K562 (cell line): Measurements from ENCODE around the gene KIZ. TPM values are rescaled to one million over a fixed set of nuclear protein-coding genes. Genes with fewer than 3 reads are reported as not detected.

Experiments used
- ATAC-seq: fragments of 200-7000 bp; cut with Tn5 transposase; 3 replicates; pipeline ENCODE4 v1.9.1; 2020; ENCODE audit warnings: moderate library complexity
- BruUV-seq: library from RNA; stranded (reverse); fragments of 400-500 nt; replicated peaks from 2 replicates; lab custom pipeline; 2021; lab: Mats Ljungman, UMichigan
- CTCF ChIA-PET: fragments of 300-600 bp; formaldehyde crosslinking; extraction: SDS; loops from one replicate; lab custom pipeline; 2021; ENCODE audit warnings: low intra/inter-chr PET ratio; lab: Yijun Ruan, JAX
- POLR2A ChIA-PET: fragments of 300-600, 350-650 bp; sonication (Branson Sonifier 250); formaldehyde crosslinking; extraction: SDS; loops from one replicate; lab custom pipeline; 2021; ENCODE audit warnings: antibody characterized with exemption, inconsistent platforms; lab: Yijun Ruan, JAX
- DNase-seq, 4 experiments: peaks; one replicate each; pipeline versions ENCODE4 v3.0.0 to v3.0.0-alpha.2; 2011 to 2018; ENCODE audit warnings: low spot score in 3 of 4, mixed read lengths in 3 of 4; ENCODE audit errors: extremely low read depth in 1 of 4
- FAIRE-seq: peaks from 2 replicates; lab custom pipeline; 2011; peaks lifted over from hg19 to GRCh38; lab: Jason Lieb, UNC
- H2AFZ ChIP-seq: 2 replicates; pipeline ENCODE4 v1.6.0; 2011; ENCODE audit warnings: low read depth, low read length, control low read depth, inconsistent platforms
- H3K27ac ChIP-seq: fragments of 200-600 bp; 3 replicates; pipeline ENCODE4 v1.8.0; 2011; ENCODE audit warnings: low read depth, mild to moderate bottlenecking, control low read depth, inconsistent platforms, low read length, moderate library complexity, mixed read lengths; ENCODE audit errors: extremely low read depth
- H3K27me3 ChIP-seq, 2 experiments: fragments of 300-600 bp in 1 of 2; 2 replicates in 1 of 2; 3 replicates in 1 of 2; pipeline versions ENCODE4 v1.6.0 to v1.8.0; 2011; ENCODE audit warnings: inconsistent platforms in 2 of 2, low read length in 2 of 2, mild to moderate bottlenecking in 1 of 2, mixed read lengths in 1 of 2, moderate library complexity in 1 of 2; ENCODE audit not compliant: control insufficient read depth in 2 of 2, insufficient read depth in 2 of 2
- H3K36me3 ChIP-seq: fragments of 300-600 bp; 3 replicates; pipeline ENCODE4 v1.8.0; 2011; ENCODE audit warnings: mild to moderate bottlenecking, low read length, inconsistent platforms; ENCODE audit not compliant: control insufficient read depth, insufficient read depth
- H3K4me1 ChIP-seq, 2 experiments: fragments of 200-600 bp in 1 of 2; replicated peaks in 1 of 2; 2 replicates in 1 of 2; 3 replicates in 1 of 2; pipeline versions ENCODE4 v1.5.1 to v1.8.0; 2011; ENCODE audit warnings: inconsistent platforms in 2 of 2, low read length in 2 of 2, mild to moderate bottlenecking in 1 of 2, mixed read lengths in 1 of 2, moderate library complexity in 1 of 2; ENCODE audit not compliant: control insufficient read depth in 2 of 2, insufficient read depth in 2 of 2
- H3K4me2 ChIP-seq: 2 replicates; pipeline ENCODE4 v1.6.1; 2011; ENCODE audit warnings: low read length, control low read depth, inconsistent platforms, mixed read lengths; ENCODE audit not compliant: insufficient read depth
- H3K4me3 ChIP-seq: fragments of 200-600 bp; sonication (generic), shearing (Covaris generic); 2 replicates; pipeline ENCODE4 v1.5.1; 2016; ENCODE audit warnings: control low read depth, inconsistent platforms
- H3K79me2 ChIP-seq: fragments of 200-600 bp; 3 replicates; pipeline ENCODE4 v1.8.0; 2011; ENCODE audit warnings: low read length, inconsistent platforms; ENCODE audit not compliant: control insufficient read depth, insufficient read depth
- H3K9ac ChIP-seq, 2 experiments: 2 replicates each; pipeline versions ENCODE4 v1.6.0 to v1.6.1; 2011; ENCODE audit warnings: low read depth in 2 of 2, low read length in 2 of 2, control low read depth in 1 of 2, inconsistent platforms in 1 of 2, mild to moderate bottlenecking in 1 of 2, mixed read lengths in 1 of 2; ENCODE audit not compliant: insufficient read depth in 1 of 2
- H3K9me1 ChIP-seq: one replicate; pipeline ENCODE4 v1.6.0; 2011; ENCODE audit warnings: inconsistent platforms, mild to moderate bottlenecking, low read length, moderate library complexity; ENCODE audit not compliant: control insufficient read depth, insufficient read depth
- H3K9me3 ChIP-seq: replicated peaks from 2 replicates; pipeline ENCODE4 v1.5.1; 2011; ENCODE audit warnings: low read depth, low read length, inconsistent platforms; ENCODE audit not compliant: control insufficient read depth, insufficient read depth
- H4K20me1 ChIP-seq: replicated peaks from 2 replicates; pipeline ENCODE4 v1.6.1; 2011; ENCODE audit warnings: low read length, inconsistent platforms, mixed read lengths; ENCODE audit not compliant: control insufficient read depth, insufficient read depth
- E2F3 ChIP-seq: fragments of 250-450 bp; sonication (Bioruptor Pico); IDR thresholded peaks from 2 replicates; pipeline ENCODE4 v1.4.0; 2020; ENCODE audit warnings: mild to moderate bottlenecking
- HEY1 ChIP-seq: fragments of 250-450 bp; sonication (Bioruptor Pico); IDR thresholded peaks from 2 replicates; pipeline ENCODE4 v1.5.0; 2020; ENCODE audit warnings: mild to moderate bottlenecking, moderate library complexity, borderline replicate concordance
- KDM2B ChIP-seq: fragments of 250-450 bp; sonication (Bioruptor Pico); IDR thresholded peaks from 2 replicates; pipeline ENCODE4 v1.8.0; 2021; ENCODE audit warnings: mild to moderate bottlenecking, moderate library complexity
- MLX ChIP-seq, 2 experiments: fragments of 450-650 bp in 1 of 2; sonication (generic) in 1 of 2; formaldehyde crosslinking; conservative IDR thresholded peaks; 2 replicates each; pipeline versions ENCODE4 v1.4.0 to v1.8.1; 2020 to 2022; ENCODE audit warnings: mild to moderate bottlenecking in 1 of 2, missing genetic modification reagents in 1 of 2
- MYNN ChIP-seq, 2 experiments: sonication (generic); formaldehyde crosslinking in 1 of 2; IDR thresholded peaks; 2 replicates each; pipeline versions ENCODE4 v1.5.0 to v1.6.1; 2016 to 2020; ENCODE audit warnings: antibody characterized with exemption in 1 of 2, missing genetic modification reagents in 1 of 2
- NFIC ChIP-seq: fragments of 450-650 bp; IDR thresholded peaks from 2 replicates; pipeline ENCODE4 v1.6.1; 2017; ENCODE audit warnings: mild to moderate bottlenecking, inconsistent platforms
- PHB2 ChIP-seq: fragments of 450-650 bp; IDR thresholded peaks from 2 replicates; pipeline ENCODE4 v1.6.1; 2017; ENCODE audit warnings: low read depth
- PKNOX1 ChIP-seq: fragments of 450-650 bp; IDR thresholded peaks from 2 replicates; pipeline ENCODE4 v1.6.1; 2016
- POLR2A ChIP-seq: fragments of 450-650 bp; conservative IDR thresholded peaks from 2 replicates; pipeline ENCODE4 v1.6.1; 2016
- PRMT5 ChIP-seq: sonication (generic); formaldehyde crosslinking; IDR thresholded peaks from 2 replicates; pipeline ENCODE4 v1.5.0; 2020; ENCODE audit warnings: missing genetic modification reagents
- WGBS: fragments of 100-300 bp; shearing (Covaris generic); methylation state at CpG from one replicate; pipeline ENCODE4 v1.1.6; 2016; ENCODE audit warnings: low coverage, mixed read lengths; ENCODE audit not compliant: insufficient coverage; ENCODE audit errors: missing lambda C conversion rate; 5-methylcytosine and 5-hydroxymethylcytosine counted together
- in situ Hi-C: fragments of 300-500 bp; cut with MboI; formaldehyde crosslinking; loops from 4 replicates; pipeline ENCODE4 v1.15.0; 2018; ENCODE audit warnings: inconsistent platforms, mixed read lengths
- intact Hi-C: fragments of 100-400 bp; cut with micrococcal nuclease; formaldehyde crosslinking; loops from 2 replicates; pipeline ENCODE4 v1.14.2; 2022
- polyA plus RNA-seq, 8 experiments: library from polyadenylated mRNA; depleted of rRNA in 4 of 8; stranded (reverse) in 5 of 8; unstranded in 3 of 8; fragments of >200 nt; fragmentation: Nextera tagmentation in 2 of 8; fragmentation: Illumina TruSeq in 1 of 8; extraction: Ambion mirVana in 2 of 8; extraction: Trizol in 1 of 8; gene quantifications; 2 replicates each; pipeline versions ENCODE4 v1.2.1 to v1.2.3, GENCODE V29; 2011 to 2014; ENCODE audit warnings: inconsistent platforms in 1 of 8, missing spikeins in 1 of 8
- total RNA-seq, 7 experiments: library from RNA; depleted of rRNA in 6 of 7; stranded (reverse); fragments of >200 nt in 6 of 7; fragmentation: Illumina TruSeq in 2 of 7; extraction: Trizol in 2 of 7; gene quantifications; 2 replicates each; pipeline versions ENCODE4 v1.2.1 to v1.2.3, GENCODE V29; 2011 to 2021; ENCODE audit warnings: low replicate concordance in 1 of 7
- TF ChIP-seq, protein P1 (sequence below): fragments of 250-450 bp; sonication (Bioruptor Pico); IDR thresholded peaks from 2 replicates; pipeline ENCODE4 v1.4.0; 2020

KIZ gene
- total and polyA plus RNA-seq, 9 of the 15 experiments (the other 6 are each of a cell fraction or from before 2014, with no cell fraction given), result 4.9 to 21.1 (median 13.5) TPM

DNA sequence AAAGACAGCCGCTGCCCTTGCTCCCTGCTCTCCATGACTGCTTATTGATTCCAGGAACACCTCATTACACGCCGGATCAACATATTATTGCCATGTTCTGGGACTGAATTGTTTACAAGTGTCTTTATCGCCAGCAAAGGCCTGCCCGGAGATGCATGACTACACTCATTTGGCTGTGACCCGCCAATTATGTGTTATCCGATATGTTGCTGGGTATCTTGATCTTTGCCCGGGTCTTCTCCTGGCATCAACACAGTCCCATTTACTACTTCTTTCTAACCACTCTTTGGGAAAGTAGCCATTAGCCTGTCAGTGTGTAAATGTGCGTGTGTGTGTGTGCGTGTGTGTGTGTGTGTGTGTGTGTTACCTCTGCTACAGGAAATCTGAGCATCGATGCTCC lies 35.2 kb upstream of the KIZ start:
- Histone ChIP-seq H3K4me2 (no peak overlapping the region), H3K27ac (no peak overlapping the region), H3K36me3 (no peaks in the 10 kb centered on the region), H3K9me1 (no peaks in the 10 kb centered on the region), H3K9me3 (no peaks in the 10 kb centered on the region), H2AFZ (no peak overlapping the region), H3K4me3 (no peak overlapping the region), H3K79me2 (no peaks in the 10 kb centered on the region), H4K20me1 (no peaks in the 10 kb centered on the region), H3K4me1 (no peaks in the 10 kb centered on the region; a peak in 1 of 5 replicates), H3K27me3 (peaks cover 5 to 8% of the 10 kb centered on the region in 2 experiments; a peak in 3 of 5 replicates), H3K9ac (no peak overlapping the region)
- ChIA-PET POLR2A (no interaction called here), CTCF (no interaction called here)
- FAIRE-seq, result no peak
- BruUV-seq, result no TSS peak
- no peak for ATAC-seq
- no peak for TF ChIP-seq MYNN (IDR thresholded peaks at IDR 0.05)
- no peak for TF ChIP-seq MYNN (CRISPR knock-in tag; IDR thresholded peaks at IDR 0.05)
- no peak for TF ChIP-seq PHB2
- no peak for TF ChIP-seq MLX (CRISPR knock-in tag; conservative IDR thresholded peaks at IDR 0.05)
- TF ChIP-seq POLR2A, result no peak
- no peak for TF ChIP-seq KDM2B (CRISPR knock-in tag)
- no peak for TF ChIP-seq HEY1 (CRISPR knock-in tag)
- no peak for TF ChIP-seq PRMT5 (CRISPR knock-in tag)
- TF ChIP-seq NFIC, result no peak
- no peak for TF ChIP-seq PKNOX1
- TF ChIP-seq, protein P1, sequence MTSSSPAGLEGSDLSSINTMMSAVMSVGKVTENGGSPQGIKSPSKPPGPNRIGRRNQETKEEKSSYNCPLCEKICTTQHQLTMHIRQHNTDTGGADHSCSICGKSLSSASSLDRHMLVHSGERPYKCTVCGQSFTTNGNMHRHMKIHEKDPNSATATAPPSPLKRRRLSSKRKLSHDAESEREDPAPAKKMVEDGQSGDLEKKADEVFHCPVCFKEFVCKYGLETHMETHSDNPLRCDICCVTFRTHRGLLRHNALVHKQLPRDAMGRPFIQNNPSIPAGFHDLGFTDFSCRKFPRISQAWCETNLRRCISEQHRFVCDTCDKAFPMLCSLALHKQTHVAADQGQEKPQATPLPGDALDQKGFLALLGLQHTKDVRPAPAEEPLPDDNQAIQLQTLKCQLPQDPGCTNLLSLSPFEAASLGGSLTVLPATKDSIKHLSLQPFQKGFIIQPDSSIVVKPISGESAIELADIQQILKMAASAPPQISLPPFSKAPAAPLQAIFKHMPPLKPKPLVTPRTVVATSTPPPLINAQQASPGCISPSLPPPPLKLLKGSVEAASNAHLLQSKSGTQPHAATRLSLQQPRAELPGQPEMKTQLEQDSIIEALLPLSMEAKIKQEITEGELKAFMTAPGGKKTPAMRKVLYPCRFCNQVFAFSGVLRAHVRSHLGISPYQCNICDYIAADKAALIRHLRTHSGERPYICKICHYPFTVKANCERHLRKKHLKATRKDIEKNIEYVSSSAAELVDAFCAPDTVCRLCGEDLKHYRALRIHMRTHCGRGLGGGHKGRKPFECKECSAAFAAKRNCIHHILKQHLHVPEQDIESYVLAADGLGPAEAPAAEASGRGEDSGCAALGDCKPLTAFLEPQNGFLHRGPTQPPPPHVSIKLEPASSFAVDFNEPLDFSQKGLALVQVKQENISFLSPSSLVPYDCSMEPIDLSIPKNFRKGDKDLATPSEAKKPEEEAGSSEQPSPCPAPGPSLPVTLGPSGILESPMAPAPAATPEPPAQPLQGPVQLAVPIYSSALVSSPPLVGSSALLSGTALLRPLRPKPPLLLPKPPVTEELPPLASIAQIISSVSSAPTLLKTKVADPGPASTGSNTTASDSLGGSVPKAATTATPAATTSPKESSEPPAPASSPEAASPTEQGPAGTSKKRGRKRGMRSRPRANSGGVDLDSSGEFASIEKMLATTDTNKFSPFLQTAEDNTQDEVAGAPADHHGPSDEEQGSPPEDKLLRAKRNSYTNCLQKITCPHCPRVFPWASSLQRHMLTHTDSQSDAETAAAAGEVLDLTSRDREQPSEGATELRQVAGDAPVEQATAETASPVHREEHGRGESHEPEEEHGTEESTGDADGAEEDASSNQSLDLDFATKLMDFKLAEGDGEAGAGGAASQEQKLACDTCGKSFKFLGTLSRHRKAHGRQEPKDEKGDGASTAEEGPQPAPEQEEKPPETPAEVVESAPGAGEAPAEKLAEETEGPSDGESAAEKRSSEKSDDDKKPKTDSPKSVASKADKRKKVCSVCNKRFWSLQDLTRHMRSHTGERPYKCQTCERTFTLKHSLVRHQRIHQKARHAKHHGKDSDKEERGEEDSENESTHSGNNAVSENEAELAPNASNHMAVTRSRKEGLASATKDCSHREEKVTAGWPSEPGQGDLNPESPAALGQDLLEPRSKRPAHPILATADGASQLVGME (CRISPR knock-in tag), result no peak
- TF ChIP-seq E2F3 (CRISPR knock-in tag), result no peak
- intact Hi-C loops, result no loop called here
- no peak for DNase-seq
- 26% methylated on average over 11 of the region's 11 CpGs for WGBS
- in situ Hi-C loops, result no loop called here
